Loucy (cell line): Measurements from ENCODE around the gene MDFI.

ENCODE experiments used
- H2AFZ ChIP-seq: fragments of 200-600 bp; sonication (generic); 2 replicates; pipeline ENCODE4 v1.6.0; 2016; ENCODE audit warnings: antibody characterized with exemption, mild to moderate bottlenecking, low read length, moderate library complexity
- H3F3A ChIP-seq: fragments of 200-600 bp; 2 replicates; pipeline ENCODE4 v1.6.0; 2016; ENCODE audit warnings: antibody characterized with exemption, low read depth, mild to moderate bottlenecking
- H3K27me3 ChIP-seq: fragments of 200-600 bp; sonication (generic); 2 replicates; pipeline ENCODE4 v1.6.1; 2014; ENCODE audit warnings: low read length, mild to moderate bottlenecking; ENCODE audit not compliant: insufficient read depth, poor library complexity, severe bottlenecking
- H3K36me3 ChIP-seq: fragments of 200-600 bp; sonication (generic); 2 replicates; pipeline ENCODE4 v1.6.1; 2016; ENCODE audit warnings: low read length; ENCODE audit not compliant: insufficient read depth
- H3K4me1 ChIP-seq: fragments of 200-600 bp; sonication (generic); 2 replicates; pipeline ENCODE4 v1.5.1; 2014; ENCODE audit warnings: low read length, mild to moderate bottlenecking; ENCODE audit not compliant: insufficient read depth, poor library complexity, severe bottlenecking
- H3K4me2 ChIP-seq: fragments of 200-600 bp; sonication (generic); 2 replicates; pipeline ENCODE4 v1.6.0; 2014; ENCODE audit warnings: antibody characterized with exemption, low read length, low read depth, mild to moderate bottlenecking; ENCODE audit not compliant: poor library complexity, severe bottlenecking
- H3K4me3 ChIP-seq: fragments of 200-600 bp; sonication (generic); 2 replicates; pipeline ENCODE4 v1.5.1; 2014; ENCODE audit warnings: low read length, mild to moderate bottlenecking, mixed read lengths; ENCODE audit not compliant: poor library complexity, severe bottlenecking
- H3K79me2 ChIP-seq: fragments of 200-600 bp; sonication (generic); 2 replicates; pipeline ENCODE4 v1.6.1; 2014; ENCODE audit warnings: low read length; ENCODE audit not compliant: insufficient read depth
- H3K9ac ChIP-seq: fragments of 200-600 bp; sonication (generic); 2 replicates; pipeline ENCODE4 v1.6.0; 2014; ENCODE audit warnings: mild to moderate bottlenecking, low read depth, low read length, moderate library complexity; ENCODE audit not compliant: poor library complexity, severe bottlenecking
- H3K9me2 ChIP-seq: fragments of 200-600 bp; sonication (generic); replicated peaks from 2 replicates; pipeline ENCODE4 v1.6.1; 2016; ENCODE audit warnings: low read depth, low read length, mixed read lengths
- H3K9me3 ChIP-seq: fragments of 200-600 bp; sonication (generic); 2 replicates; pipeline ENCODE4 v1.6.1; 2014; ENCODE audit warnings: mild to moderate bottlenecking, antibody characterized with exemption, low read length, low read depth; ENCODE audit not compliant: insufficient read depth
- H4K20me1 ChIP-seq: fragments of 200-600 bp; sonication (generic); 2 replicates; pipeline ENCODE4 v1.6.0; 2014; ENCODE audit warnings: antibody characterized with exemption, low read length, mild to moderate bottlenecking; ENCODE audit not compliant: insufficient read depth, poor library complexity, severe bottlenecking
- EZH2phosphoT487 ChIP-seq: fragments of 200-600 bp; IDR thresholded peaks from 2 replicates; pipeline ENCODE4 v1.6.1; 2018; ENCODE audit warnings: antibody characterized with exemption, mild to moderate bottlenecking, moderate library complexity, borderline replicate concordance
- TF ChIP-seq, protein P1 (sequence below): fragments of 200-600 bp; sonication (generic); conservative IDR thresholded peaks from 2 replicates; pipeline ENCODE4 v1.5.1; 2014; ENCODE audit warnings: mild to moderate bottlenecking, antibody characterized with exemption, low read length

The MDFI gene

DNA sequence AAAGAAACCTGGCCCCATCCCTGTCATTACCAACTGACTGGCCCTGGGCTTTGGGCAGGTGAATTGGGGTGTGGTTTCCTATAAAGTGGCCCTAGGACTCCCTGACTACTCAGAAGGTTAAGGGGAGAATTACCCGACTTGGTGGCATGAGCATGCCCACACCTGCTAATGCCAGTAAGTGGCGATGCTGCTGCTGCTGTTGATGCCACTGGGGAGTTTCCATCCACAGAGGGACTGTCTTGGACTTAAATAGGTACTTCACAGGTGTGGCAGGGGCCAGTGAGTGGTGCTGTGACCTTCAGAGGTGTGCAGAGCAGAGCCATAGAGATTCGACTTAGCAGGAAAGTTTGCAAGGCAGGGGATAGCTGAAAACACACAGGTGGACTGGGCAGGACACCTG lies 32.6 kb upstream of the MDFI start:
- Histone ChIP-seq H3K4me1 (peaks cover 27% of the 10 kb centered on the region), H3F3A (peaks cover 3% of the 10 kb centered on the region; the same call in 1 of the 2 replicates)
- TF ChIP-seq, protein P1, sequence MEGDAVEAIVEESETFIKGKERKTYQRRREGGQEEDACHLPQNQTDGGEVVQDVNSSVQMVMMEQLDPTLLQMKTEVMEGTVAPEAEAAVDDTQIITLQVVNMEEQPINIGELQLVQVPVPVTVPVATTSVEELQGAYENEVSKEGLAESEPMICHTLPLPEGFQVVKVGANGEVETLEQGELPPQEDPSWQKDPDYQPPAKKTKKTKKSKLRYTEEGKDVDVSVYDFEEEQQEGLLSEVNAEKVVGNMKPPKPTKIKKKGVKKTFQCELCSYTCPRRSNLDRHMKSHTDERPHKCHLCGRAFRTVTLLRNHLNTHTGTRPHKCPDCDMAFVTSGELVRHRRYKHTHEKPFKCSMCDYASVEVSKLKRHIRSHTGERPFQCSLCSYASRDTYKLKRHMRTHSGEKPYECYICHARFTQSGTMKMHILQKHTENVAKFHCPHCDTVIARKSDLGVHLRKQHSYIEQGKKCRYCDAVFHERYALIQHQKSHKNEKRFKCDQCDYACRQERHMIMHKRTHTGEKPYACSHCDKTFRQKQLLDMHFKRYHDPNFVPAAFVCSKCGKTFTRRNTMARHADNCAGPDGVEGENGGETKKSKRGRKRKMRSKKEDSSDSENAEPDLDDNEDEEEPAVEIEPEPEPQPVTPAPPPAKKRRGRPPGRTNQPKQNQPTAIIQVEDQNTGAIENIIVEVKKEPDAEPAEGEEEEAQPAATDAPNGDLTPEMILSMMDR: peak; percentile 41
- TF ChIP-seq EZH2phosphoT487: no peak

DNA sequence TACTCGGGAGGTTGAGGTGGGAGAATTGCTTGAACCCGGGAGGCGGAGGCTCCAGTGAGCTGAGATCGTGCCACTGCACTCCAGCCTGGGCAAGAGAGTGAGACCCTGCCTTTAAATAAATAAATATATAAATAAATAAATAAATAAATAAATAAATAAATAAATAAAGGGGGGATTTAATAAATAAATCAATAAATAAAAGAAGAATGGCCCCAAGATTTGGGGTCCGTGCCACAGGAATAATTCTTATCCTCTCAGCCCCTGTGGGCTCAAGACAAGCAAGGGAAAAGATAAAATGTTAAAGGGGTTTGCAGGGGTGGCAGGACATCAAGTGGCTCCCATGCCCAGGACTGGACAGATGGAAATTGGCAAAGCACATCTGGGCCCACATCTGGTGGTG lies 31.2 kb upstream of the MDFI start:
- Histone ChIP-seq H2AFZ (no peak overlapping the region), H3K4me1 (peaks cover 13% of the 10 kb centered on the region), H4K20me1 (no peaks in the 10 kb centered on the region), H3K9ac (no peak overlapping the region), H3K27me3 (no peaks in the 10 kb centered on the region), H3K4me3 (no peak overlapping the region), H3K4me2 (no peak overlapping the region), H3K9me2 (no peaks in the 10 kb centered on the region), H3K9me3 (no peaks in the 10 kb centered on the region), H3K79me2 (peaks cover 4% of the 10 kb centered on the region; the same call in 1 of the 2 replicates), H3K36me3 (no peaks in the 10 kb centered on the region), H3F3A (no peaks in the 10 kb centered on the region)
- no peak for TF ChIP-seq EZH2phosphoT487
- TF ChIP-seq, protein P1: no peak

More for the DNA sequence above, 32.6 kb upstream of the MDFI start:
- Histone ChIP-seq H4K20me1 (no peaks in the 10 kb centered on the region), H3K4me3 (no peak overlapping the region), H3K9me3 (no peaks in the 10 kb centered on the region), H3K36me3 (no peaks in the 10 kb centered on the region), H3K27me3 (no peaks in the 10 kb centered on the region), H3K9me2 (no peaks in the 10 kb centered on the region), H3K9ac (no peak overlapping the region), H3K79me2 (peaks cover 4% of the 10 kb centered on the region; the same call in 1 of the 2 replicates), H2AFZ (no peak overlapping the region), H3K4me2 (no peak overlapping the region)

DNA sequence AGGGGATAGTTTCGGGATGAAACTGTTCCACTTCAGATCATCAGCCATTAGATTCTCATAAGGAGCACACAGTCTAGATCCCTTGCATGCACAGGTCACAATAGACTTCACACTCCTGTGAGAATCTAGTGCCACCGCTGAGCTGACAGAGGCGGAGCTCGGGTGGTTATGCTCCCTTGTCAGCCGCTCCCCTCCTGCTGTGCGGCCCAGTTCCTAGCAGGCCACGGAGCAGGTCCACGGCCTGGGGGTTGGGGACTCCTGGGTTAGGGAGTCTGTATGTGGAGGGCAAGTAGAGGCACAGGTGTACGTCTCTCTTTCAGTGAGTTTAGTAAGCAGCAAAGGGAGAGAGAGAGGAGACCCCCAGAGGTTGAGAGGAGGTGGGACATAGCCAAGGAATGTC lies 30.5 kb upstream of the MDFI start:
- H3K9me3 ChIP-seq: no peaks in the 10 kb centered on the region
- H3K4me2 ChIP-seq: no peak overlapping the region
- H3K79me2 ChIP-seq: no peaks in the 10 kb centered on the region
- H3K4me1 ChIP-seq: peaks cover 6% of the 10 kb centered on the region
- H3F3A ChIP-seq: no peaks in the 10 kb centered on the region
- no peak overlapping the region for H3K9ac ChIP-seq
- TF ChIP-seq, protein P1: no peak
- no peak for TF ChIP-seq EZH2phosphoT487
- H4K20me1 ChIP-seq: no peaks in the 10 kb centered on the region
- no peaks in the 10 kb centered on the region for H3K27me3 ChIP-seq
- H3K9me2 ChIP-seq: no peaks in the 10 kb centered on the region
- no peak overlapping the region for H2AFZ ChIP-seq
- no peaks in the 10 kb centered on the region for H3K36me3 ChIP-seq
- H3K4me3 ChIP-seq: no peak overlapping the region
